GM19438 (cell line): ENCODE data around the gene JMJD1C.

Experiments used
- ATAC-seq: cut with Tn5 transposase; IDR thresholded peaks from one replicate; pipeline ENCODE4 v1.9.1; 2021; ENCODE audit warnings: low read depth; ENCODE audit not compliant: unreplicated experiment

The JMJD1C gene

GRCh38 chr10:63438506-63439498 is 27.0 kb downstream of the JMJD1C start:
- no peak for ATAC-seq

- ATAC-seq: no peak
Measured at GRCh38 chr10:63437116-63437949, 28.4 kb downstream of the JMJD1C start.

- ATAC-seq: no peak
Measured at GRCh38 chr10:63436225-63436624, 29.6 kb downstream of the JMJD1C start.

GRCh38 chr10:63434866-63435854 is 30.6 kb downstream of the JMJD1C start:
- ATAC-seq: no peak

- ATAC-seq: no peak
Measured at GRCh38 chr10:63431962-63432797, 33.6 kb downstream of the JMJD1C start.

- ATAC-seq: no peak
Measured at GRCh38 chr10:63430999-63431356, 34.8 kb downstream of the JMJD1C start.

- no peak for ATAC-seq
Measured at GRCh38 chr10:63430091-63430998, 35.4 kb downstream of the JMJD1C start.

- ATAC-seq: no peak
Measured at GRCh38 chr10:63429281-63429680, 36.5 kb downstream of the JMJD1C start.

- ATAC-seq: no peak
Measured at GRCh38 chr10:63427013-63427412, 38.8 kb downstream of the JMJD1C start.

- no peak for ATAC-seq
Measured at GRCh38 chr10:63425512-63425911, 40.3 kb downstream of the JMJD1C start.

- no peak for ATAC-seq
Measured at GRCh38 chr10:63424576-63424975, 41.2 kb downstream of the JMJD1C start.

- ATAC-seq: no peak
Measured at GRCh38 chr10:63423494-63423893, 42.3 kb downstream of the JMJD1C start.

- ATAC-seq: peak; percentile 93
Measured at GRCh38 chr10:63421591-63421990, 44.2 kb downstream of the JMJD1C start.

GRCh38 chr10:63416376-63416775 is 49.4 kb downstream of the JMJD1C start:
- ATAC-seq: no peak

- ATAC-seq: no peak
Measured at GRCh38 chr10:63415640-63416244, 50.0 kb downstream of the JMJD1C start.

- ATAC-seq: no peak
Measured at GRCh38 chr10:63414481-63415260, 51.1 kb downstream of the JMJD1C start.

GRCh38 chr10:63413429-63413828 is 52.3 kb downstream of the JMJD1C start:
- no peak for ATAC-seq
